WERI-Rb-1 (cell line): ENCODE results near the gene CDYL.

Source experiments
- DNase-seq: peaks from one replicate; pipeline ENCODE4 v3.0.0-alpha.2; 2020
- H3K27ac ChIP-seq: fragments of 250-450 bp; sonication (Bioruptor Pico); 2 replicates; pipeline ENCODE4 v1.5.1; 2020; ENCODE audit warnings: mild to moderate bottlenecking, moderate library complexity
- H3K27me3 ChIP-seq: fragments of 250-450 bp; sonication (Bioruptor Pico); 2 replicates; pipeline ENCODE4 v1.5.1; 2021; ENCODE audit warnings: mild to moderate bottlenecking, low read depth, moderate library complexity; ENCODE audit not compliant: insufficient read depth, severe bottlenecking
- H3K36me3 ChIP-seq: fragments of 250-450 bp; sonication (Bioruptor Pico); 2 replicates; pipeline ENCODE4 v1.5.1; 2020; ENCODE audit warnings: mild to moderate bottlenecking, moderate library complexity
- H3K4me3 ChIP-seq: 2 replicates; pipeline ENCODE4 v1.5.1; 2011; ENCODE audit warnings: low read depth, mild to moderate bottlenecking, control low read depth, low read length
- H3K9me3 ChIP-seq: fragments of 250-450 bp; sonication (Bioruptor Pico); 2 replicates; pipeline ENCODE4 v1.5.1; 2021; ENCODE audit warnings: mild to moderate bottlenecking, moderate library complexity; ENCODE audit not compliant: severe bottlenecking
- CTCF ChIP-seq: IDR thresholded peaks from 2 replicates; pipeline ENCODE4 v1.5.1; 2011; ENCODE audit warnings: low read depth, mild to moderate bottlenecking, control low read depth, inconsistent platforms, low read length

CDYL gene

DNA sequence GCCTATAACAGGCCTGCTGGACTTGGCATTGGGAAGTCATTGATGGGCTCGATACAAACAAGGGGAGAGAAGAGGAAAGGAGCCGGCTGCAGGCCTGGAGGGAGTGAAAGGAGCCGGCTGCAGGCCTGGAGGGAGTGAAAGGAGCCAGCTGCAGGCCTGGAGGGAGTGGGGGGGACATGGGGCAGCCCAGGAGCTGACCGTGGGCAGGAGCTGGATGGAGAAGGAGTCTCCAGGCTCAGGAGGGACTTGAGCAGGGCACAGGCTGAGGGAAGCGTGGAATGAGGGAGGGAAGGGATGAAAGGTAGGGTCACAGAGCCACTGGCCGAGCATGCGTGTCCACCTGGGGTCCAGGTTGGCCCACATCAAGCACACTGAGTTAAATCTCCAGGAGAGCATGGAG is 195.6 kb downstream of the CDYL start:
- no peaks in the 10 kb centered on the region for H3K9me3 ChIP-seq
- no peaks in the 10 kb centered on the region for H3K36me3 ChIP-seq
- no peak overlapping the region for H3K27ac ChIP-seq
- H3K27me3 ChIP-seq = no peaks in the 10 kb centered on the region
- no peak overlapping the region for H3K4me3 ChIP-seq
- TF ChIP-seq CTCF = no peak
- DNase-seq = no peak

DNA sequence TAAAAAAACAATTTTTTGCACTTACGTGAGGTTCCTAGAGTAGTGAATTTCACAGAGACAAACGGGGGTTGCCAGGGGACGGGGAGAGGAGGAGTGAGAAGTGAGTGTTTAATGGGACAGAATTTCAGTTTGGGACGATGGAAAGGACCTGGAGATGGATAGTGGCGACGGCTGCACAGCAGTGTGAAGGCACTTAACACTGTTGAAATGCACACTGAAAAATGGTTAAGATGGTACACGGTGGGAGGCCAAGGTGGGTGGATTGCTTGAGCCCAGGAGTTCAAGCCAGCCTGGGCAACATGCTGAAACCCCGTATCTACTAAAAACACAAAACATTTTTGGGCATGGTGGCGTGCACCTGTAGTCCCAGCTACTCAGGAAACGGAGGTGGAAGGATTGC is 196.2 kb downstream of the CDYL start:
- TF ChIP-seq CTCF = no peak
- Histone ChIP-seq H3K27me3 (no peaks in the 10 kb centered on the region), H3K27ac (no peak overlapping the region), H3K36me3 (no peaks in the 10 kb centered on the region), H3K9me3 (no peaks in the 10 kb centered on the region), H3K4me3 (no peak overlapping the region)
- no peak for DNase-seq

DNA sequence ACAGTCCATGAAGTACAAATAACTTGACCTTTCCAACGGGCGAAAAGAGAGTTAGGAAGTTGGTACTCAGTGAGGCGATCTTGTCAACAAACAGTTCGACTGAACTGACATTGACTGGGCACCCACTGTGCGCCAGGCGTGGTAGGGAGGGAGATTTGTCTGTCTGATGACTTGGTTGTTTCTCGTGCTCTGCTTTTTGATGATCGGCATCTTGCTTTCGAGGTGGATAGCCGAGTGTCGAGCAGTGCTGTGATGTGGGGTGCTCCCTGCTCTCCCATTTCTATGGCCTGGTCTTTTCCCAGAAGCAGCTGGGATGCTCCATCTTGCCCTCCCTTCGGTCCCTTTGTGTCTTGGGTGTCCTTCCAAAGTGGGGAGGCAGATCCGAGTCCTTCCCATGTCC is 197.2 kb downstream of the CDYL start:
- Histone ChIP-seq H3K27ac (no peak overlapping the region), H3K4me3 (no peak overlapping the region)

DNA sequence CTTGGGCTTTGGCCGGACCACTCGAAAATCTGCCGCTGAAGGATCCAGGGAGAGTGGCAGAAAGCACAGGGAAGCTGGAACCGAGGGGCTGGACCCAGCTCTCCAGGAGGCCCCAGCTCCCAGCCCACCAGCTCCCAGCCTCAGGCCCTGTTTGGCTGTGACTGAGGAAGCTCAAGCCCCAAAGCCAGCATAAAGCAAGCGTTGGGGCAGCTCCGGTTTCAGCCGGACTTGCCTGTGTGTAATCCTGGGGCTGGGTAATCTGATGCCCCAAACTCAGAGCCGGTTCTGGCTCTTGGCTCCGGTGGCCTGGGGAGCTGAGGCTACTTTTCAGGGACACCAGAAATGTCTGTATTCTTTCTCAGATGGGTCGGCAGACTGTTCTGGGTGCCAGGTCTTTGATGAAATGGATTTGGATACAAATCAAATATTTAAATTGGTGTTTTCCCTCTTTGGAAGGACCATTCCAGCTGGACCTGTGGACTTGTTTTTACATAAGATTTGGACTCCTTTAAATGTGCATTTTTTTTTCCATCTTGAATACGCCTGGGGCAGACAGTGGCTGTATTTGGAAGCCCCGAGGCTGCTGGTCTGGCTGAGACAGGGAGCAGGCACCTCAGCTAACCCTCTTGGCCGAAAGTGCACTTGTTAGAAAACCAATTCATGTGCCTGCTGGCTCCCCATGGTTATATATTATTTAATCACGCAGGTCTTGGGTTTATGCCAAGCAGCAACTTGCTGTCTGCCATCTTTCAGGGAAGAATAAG is 198.0 kb downstream of the CDYL start:
- H3K36me3 ChIP-seq = no peaks in the 10 kb centered on the region
- H3K27ac ChIP-seq = no peak overlapping the region
- peaks cover 2% of the 10 kb centered on the region for H3K9me3 ChIP-seq
- no peaks in the 10 kb centered on the region for H3K27me3 ChIP-seq
- peak; percentile 56 for DNase-seq
- no peak overlapping the region for H3K4me3 ChIP-seq
- TF ChIP-seq CTCF = no peak

More for the DNA sequence above, 197.2 kb downstream of the CDYL start:
- H3K36me3 ChIP-seq = no peaks in the 10 kb centered on the region
- H3K27me3 ChIP-seq = no peaks in the 10 kb centered on the region
- no peaks in the 10 kb centered on the region for H3K9me3 ChIP-seq
- no peak for TF ChIP-seq CTCF
- no peak for DNase-seq

DNA sequence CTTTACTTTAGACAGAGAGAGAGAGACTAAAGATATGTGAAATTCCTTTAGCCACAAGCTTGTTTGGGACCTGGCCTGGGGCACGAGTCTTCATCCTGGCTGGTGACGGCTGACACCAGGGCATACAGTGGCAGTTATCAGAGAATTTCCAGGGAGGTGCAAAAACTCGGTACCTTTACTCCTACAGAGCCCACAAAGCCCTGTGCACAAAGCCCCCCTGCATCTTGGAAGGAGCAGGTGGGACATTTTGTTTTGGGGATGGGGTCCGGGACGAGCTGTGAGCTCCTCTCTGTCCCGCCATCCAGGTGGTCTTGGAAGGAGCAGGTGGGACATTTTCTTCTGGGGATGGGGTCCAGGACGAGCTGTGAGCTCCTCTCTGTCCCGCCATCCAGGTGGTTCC is 198.8 kb downstream of the CDYL start:
- H3K27me3 ChIP-seq = no peaks in the 10 kb centered on the region
- no peak for TF ChIP-seq CTCF
- H3K9me3 ChIP-seq = peaks cover 9% of the 10 kb centered on the region
- no peaks in the 10 kb centered on the region for H3K36me3 ChIP-seq
- no peak overlapping the region for H3K4me3 ChIP-seq
- no peak overlapping the region for H3K27ac ChIP-seq
- no peak for DNase-seq

GRCh38 chr6:4975506-4975905 is 199.3 kb downstream of the CDYL start:
- Histone ChIP-seq H3K27ac (no peak overlapping the region), H3K4me3 (no peak overlapping the region), H3K9me3 (peaks cover 12% of the 10 kb centered on the region), H3K27me3 (no peaks in the 10 kb centered on the region), H3K36me3 (no peaks in the 10 kb centered on the region)
- TF ChIP-seq CTCF = no peak
- no peak for DNase-seq
